Measurements from ENCODE around the gene MRPS23. TPM values are rescaled to one million over a fixed set of nuclear protein-coding genes. Genes with fewer than 3 reads are reported as not detected.

The MRPS23 gene
- polyA plus RNA-seq (2011; rRNA removed) (73.2 and 110 TPM in 2 replicates), polyA plus RNA-seq (2017; fragmentation: RNase III; extraction: RNeasy Plus Mini Kit Qiagen cat#74134 plus additional on column Dnase treatment) (140 to 164 TPM (median 153 TPM) in 3 replicates), polyA minus RNA-seq (2011; rRNA and poly(A)+ RNA removed) (36.4 and 52.6 TPM in 2 replicates)
- 96.6 and 104 TPM in 2 replicates for polyA plus RNA-seq (2012; cell fraction: cytosol; rRNA removed)
- 45.7 and 49.9 TPM in 2 replicates for polyA plus RNA-seq (2012; cell fraction: nucleus; rRNA removed)

DNA sequence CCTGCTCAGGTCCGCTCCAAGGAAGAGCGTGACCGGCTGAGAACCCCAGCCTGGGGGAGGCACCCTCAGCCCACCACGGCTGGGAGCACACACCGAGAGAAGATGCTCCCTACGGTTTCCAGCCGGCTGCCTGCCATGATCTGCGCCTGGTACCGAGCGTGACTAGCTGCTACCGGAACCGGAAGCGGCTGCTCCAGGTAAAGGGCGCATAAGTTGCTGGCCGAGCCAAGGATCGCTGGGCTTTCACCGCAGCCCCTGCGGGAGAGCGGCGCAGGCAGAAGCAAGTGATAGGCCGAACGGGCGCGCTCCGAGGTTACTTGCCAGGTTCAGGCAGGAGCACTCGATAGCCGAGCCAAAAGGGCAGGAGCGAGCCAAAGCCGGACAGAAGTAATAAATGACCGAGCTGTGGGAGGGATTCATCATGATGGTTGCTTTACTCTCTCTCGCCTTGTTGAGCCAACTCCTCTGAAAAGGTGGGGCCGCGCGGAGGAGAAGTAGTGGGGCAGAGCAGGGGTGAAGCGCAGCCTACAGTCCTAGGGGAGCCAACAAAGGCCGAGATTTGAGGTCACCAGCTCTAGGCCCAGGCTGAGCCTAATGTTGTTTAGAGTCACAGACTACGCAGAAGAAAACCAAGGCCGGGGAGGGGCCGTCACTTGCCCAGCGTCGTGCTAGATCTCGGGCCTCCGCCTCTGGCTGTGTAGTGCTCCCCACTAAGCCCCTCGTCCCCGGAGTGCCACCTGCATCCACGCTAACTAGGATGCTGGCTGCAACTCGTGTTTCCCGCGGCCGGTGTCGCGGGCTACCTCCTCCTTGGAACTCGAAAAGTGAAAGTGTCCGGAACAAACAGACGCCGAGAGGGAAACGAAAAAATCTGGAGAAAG, at the start of gene MRPS23:
TSS of gene MRPS23 (minus strand) at position 171 of the 881 bp plus-strand sequence. CDS start at position 137, 34 bp downstream.
- ChIA-PET CTCF (interaction anchor here (1.0 to 48.7 kb wide), 10 partner anchors 11 to 736 kb away, joined by 3 to 1377 read pairs (median 40); partner anchors contain the start of genes SRSF1 and VEZF1), POLR2A (interaction anchor here (0.6 to 3.3 kb wide), 20 partner anchors 11 to 766 kb away, joined by 3 to 35 read pairs (median 6); partner anchors contain the start of genes CUEDC1, DYNLL2, SRSF1 and VEZF1)
- Histone ChIP-seq H3K4me2 (peak within 1 kb of the TSS; percentile 92), H3K27ac (peak within 1 kb of the TSS; percentile 93), H3K4me1 (peaks cover 54% of the 10 kb centered on the region), H3K9me3 (no peaks in the 10 kb centered on the region), H3K4me3 (peak within 1 kb of the TSS; percentile 95)
- DNase-seq (ENCODE audit: low read depth in 1 of 2, low spot score in 1 of 2) (peak; percentile 91 to 99), ATAC-seq (peak; percentile 93 to 95), FAIRE-seq (peak; percentile 90)
- TF ChIP-seq GATA3 (IDR thresholded peaks at IDR 0.05; ENCODE audit: borderline replicate concordance) (peak; percentile 78; the same call in 1 of the 2 replicates), POLR2A (IDR thresholded peaks at IDR 0.05; ENCODE audit: low read length) (peak; percentile 84), CHD2 (IDR thresholded peaks at IDR 0.05; ENCODE audit: low read length, partially characterized antibody) (peak; percentile 12), POLR2AphosphoS2 (conservative IDR thresholded peaks at IDR 0.05; ENCODE audit: low read length) (peak; percentile 78; the same call in 1 of the 2 replicates), MAFK (IDR thresholded peaks at IDR 0.05; ENCODE audit: partially characterized antibody) (peak; percentile 21), KDM5A (IDR thresholded peaks at IDR 0.05) (peak; percentile 94), MAZ (IDR thresholded peaks at IDR 0.05; ENCODE audit: borderline replicate concordance, low read depth, low read length) (peak; percentile 89), JUN (IDR thresholded peaks at IDR 0.05) (peak; percentile 93 to 97; a peak in 4 of 5 replicates), CBX8 (IDR thresholded peaks at IDR 0.05) (no peak), ZSCAN20 (CRISPR knock-in tag; IDR thresholded peaks at IDR 0.05) (no peak), FOSL2 (IDR thresholded peaks at IDR 0.05) (no peak), FOSL2 (CRISPR knock-in tag; IDR thresholded peaks at IDR 0.05) (peak; percentile 76), HOXB5 (CRISPR knock-in tag; IDR thresholded peaks at IDR 0.05) (no peak), RNF2 (IDR thresholded peaks at IDR 0.05; ENCODE audit: borderline replicate concordance, low read depth) (no peak), SMC3 (IDR thresholded peaks at IDR 0.05) (peak; percentile 40; the same call in 2 of the 3 replicates), RAD21 (conservative IDR thresholded peaks at IDR 0.05 in 1 of 2, IDR thresholded peaks at IDR 0.05 in 1 of 2) (peak; percentile 28 to 34; a peak in 4 of 5 replicates), MYC (IDR thresholded peaks at IDR 0.05; ENCODE audit: borderline replicate concordance, low read length) (peak; percentile 87), HOXA7 (CRISPR knock-in tag; IDR thresholded peaks at IDR 0.05) (peak; percentile 26; the same call in 1 of the 2 replicates), NPAS2 (CRISPR knock-in tag; IDR thresholded peaks at IDR 0.05; ENCODE audit: borderline replicate concordance) (no peak), PHF8 (IDR thresholded peaks at IDR 0.05; ENCODE audit: borderline replicate concordance, low read depth) (peak; percentile 92), HOXB13 (CRISPR knock-in tag; IDR thresholded peaks at IDR 0.05; ENCODE audit: low read depth) (peak; percentile 50; the same call in 1 of the 2 replicates), ZNF302 (CRISPR knock-in tag; IDR thresholded peaks at IDR 0.05) (no peak), ESRRA (IDR thresholded peaks at IDR 0.05; ENCODE audit: borderline replicate concordance, low read length) (peak; percentile 48; the same call in 1 of the 2 replicates), CEBPB (IDR thresholded peaks at IDR 0.05) (peak in 1 of 2 experiments; percentile 49; a peak in 1 of 4 replicates)
- TF ChIP-seq, protein P1, sequence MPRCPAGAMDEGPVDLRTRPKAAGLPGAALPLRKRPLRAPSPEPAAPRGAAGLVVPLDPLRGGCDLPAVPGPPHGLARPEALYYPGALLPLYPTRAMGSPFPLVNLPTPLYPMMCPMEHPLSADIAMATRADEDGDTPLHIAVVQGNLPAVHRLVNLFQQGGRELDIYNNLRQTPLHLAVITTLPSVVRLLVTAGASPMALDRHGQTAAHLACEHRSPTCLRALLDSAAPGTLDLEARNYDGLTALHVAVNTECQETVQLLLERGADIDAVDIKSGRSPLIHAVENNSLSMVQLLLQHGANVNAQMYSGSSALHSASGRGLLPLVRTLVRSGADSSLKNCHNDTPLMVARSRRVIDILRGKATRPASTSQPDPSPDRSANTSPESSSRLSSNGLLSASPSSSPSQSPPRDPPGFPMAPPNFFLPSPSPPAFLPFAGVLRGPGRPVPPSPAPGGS (IDR thresholded peaks at IDR 0.05), result peak; percentile 81; the same call in 2 of the 3 replicates
- TF ChIP-seq, protein P2, sequence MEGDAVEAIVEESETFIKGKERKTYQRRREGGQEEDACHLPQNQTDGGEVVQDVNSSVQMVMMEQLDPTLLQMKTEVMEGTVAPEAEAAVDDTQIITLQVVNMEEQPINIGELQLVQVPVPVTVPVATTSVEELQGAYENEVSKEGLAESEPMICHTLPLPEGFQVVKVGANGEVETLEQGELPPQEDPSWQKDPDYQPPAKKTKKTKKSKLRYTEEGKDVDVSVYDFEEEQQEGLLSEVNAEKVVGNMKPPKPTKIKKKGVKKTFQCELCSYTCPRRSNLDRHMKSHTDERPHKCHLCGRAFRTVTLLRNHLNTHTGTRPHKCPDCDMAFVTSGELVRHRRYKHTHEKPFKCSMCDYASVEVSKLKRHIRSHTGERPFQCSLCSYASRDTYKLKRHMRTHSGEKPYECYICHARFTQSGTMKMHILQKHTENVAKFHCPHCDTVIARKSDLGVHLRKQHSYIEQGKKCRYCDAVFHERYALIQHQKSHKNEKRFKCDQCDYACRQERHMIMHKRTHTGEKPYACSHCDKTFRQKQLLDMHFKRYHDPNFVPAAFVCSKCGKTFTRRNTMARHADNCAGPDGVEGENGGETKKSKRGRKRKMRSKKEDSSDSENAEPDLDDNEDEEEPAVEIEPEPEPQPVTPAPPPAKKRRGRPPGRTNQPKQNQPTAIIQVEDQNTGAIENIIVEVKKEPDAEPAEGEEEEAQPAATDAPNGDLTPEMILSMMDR (IDR thresholded peaks at IDR 0.05), result no peak
- TF ChIP-seq, protein P3, sequence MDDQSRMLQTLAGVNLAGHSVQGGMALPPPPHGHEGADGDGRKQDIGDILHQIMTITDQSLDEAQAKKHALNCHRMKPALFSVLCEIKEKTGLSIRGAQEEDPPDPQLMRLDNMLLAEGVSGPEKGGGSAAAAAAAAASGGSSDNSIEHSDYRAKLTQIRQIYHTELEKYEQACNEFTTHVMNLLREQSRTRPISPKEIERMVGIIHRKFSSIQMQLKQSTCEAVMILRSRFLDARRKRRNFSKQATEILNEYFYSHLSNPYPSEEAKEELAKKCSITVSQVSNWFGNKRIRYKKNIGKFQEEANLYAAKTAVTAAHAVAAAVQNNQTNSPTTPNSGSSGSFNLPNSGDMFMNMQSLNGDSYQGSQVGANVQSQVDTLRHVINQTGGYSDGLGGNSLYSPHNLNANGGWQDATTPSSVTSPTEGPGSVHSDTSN (IDR thresholded peaks at IDR 0.05), result peak; percentile 72; the same call in 1 of the 2 replicates
- TF ChIP-seq, protein P4, sequence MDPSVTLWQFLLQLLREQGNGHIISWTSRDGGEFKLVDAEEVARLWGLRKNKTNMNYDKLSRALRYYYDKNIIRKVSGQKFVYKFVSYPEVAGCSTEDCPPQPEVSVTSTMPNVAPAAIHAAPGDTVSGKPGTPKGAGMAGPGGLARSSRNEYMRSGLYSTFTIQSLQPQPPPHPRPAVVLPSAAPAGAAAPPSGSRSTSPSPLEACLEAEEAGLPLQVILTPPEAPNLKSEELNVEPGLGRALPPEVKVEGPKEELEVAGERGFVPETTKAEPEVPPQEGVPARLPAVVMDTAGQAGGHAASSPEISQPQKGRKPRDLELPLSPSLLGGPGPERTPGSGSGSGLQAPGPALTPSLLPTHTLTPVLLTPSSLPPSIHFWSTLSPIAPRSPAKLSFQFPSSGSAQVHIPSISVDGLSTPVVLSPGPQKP (IDR thresholded peaks at IDR 0.05; ENCODE audit: low read depth, low read length), result peak; percentile 90
- TF ChIP-seq, protein P5, sequence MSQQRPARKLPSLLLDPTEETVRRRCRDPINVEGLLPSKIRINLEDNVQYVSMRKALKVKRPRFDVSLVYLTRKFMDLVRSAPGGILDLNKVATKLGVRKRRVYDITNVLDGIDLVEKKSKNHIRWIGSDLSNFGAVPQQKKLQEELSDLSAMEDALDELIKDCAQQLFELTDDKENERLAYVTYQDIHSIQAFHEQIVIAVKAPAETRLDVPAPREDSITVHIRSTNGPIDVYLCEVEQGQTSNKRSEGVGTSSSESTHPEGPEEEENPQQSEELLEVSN (IDR thresholded peaks at IDR 0.05; ENCODE audit: borderline replicate concordance, low read depth), result peak; percentile 39
- TF ChIP-seq, protein P6, sequence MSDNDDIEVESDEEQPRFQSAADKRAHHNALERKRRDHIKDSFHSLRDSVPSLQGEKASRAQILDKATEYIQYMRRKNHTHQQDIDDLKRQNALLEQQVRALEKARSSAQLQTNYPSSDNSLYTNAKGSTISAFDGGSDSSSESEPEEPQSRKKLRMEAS (IDR thresholded peaks at IDR 0.05), result peak; percentile 97
- 2% methylated on average over 57 of the region's 57 CpGs for WGBS (ENCODE audit: missing lambda C conversion rate)

Measured in A549 (cell line).